C4-2B (cell line): ENCODE data around the gene NLRC4.

Experiments
- CTCF ChIP-seq: fragments of 450-650 bp; conservative IDR thresholded peaks from 2 replicates; pipeline ENCODE4 v1.5.1; 2017; ENCODE audit warnings: mild to moderate bottlenecking
- ZFX ChIP-seq: fragments of 450-650 bp; IDR thresholded peaks from 2 replicates; pipeline ENCODE4 v1.6.1; 2017

DNA sequence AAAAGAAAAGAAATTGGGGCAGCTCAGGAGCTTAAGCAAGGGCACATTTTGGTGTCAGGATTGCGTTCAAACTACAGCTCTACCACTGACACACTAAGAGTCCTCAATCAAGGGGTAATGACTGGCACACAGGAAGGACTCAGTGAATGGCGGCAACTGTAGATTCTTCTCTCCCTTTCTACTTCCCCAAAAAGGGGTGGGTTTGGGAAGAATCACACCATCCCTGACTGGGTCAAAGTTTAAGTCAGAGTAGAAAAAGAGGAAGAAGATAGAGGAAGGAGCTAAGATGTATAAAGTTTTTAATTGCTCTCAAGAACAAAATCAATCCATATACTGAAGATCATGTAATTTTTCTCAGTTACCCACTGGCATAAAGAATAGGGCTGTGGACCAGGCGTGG lies 2.6 kb downstream of the NLRC4 start:
- no peak for TF ChIP-seq CTCF
- TF ChIP-seq ZFX, result no peak
